Measurements from ENCODE around the gene GRIP1.

GRIP1 gene

DNA sequence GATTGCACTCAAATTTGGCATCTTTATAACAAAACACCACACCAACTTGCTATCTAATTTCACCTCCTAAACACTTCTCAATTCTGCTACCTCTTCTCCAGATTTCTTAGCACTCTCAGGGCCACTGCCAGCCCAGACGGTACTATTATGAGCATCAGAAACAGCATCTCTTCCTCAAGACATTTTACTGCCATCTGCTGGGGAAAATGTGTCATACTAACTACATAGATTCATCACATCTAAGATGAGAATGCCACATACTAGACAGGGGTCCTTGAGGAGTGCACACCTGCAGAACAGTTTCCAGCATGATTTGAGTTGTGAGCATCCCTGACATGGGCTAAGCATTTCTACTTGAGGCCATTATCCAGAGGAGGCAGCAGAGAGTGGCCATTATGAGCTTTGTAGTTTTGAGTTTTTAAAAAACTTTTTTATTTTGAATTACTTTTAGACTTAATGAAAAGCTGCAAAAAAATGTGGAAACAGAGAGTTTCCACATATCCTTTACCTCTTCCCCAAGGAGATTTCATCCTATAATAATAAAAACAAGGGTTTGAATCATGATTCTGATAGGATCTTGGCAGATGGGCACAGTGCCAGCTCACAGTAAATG lies 15.1 kb upstream of the GRIP1 start:
- no peak for DNase-seq (ENCODE audit: low read depth)

DNA sequence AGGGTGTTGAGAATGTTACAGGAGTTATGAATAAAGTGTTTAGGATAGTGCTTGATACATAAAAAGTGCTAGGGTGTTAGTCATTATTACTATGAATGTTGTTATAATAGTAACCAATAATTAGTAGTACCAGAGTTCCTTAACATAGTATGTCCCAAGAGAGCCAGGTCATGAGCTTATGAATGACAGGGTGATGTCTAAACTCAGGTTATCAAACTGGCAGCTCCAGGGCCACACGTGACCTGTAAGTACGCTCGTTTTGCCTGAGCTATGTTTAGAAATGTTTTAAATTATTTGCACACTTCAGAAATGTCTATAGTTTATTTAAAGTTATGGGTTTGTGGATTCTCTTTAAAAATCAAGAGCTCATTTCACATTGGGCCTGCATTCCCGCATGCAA lies 14.1 kb upstream of the GRIP1 start:
- DNase-seq (ENCODE audit: low read depth), result no peak

DNA sequence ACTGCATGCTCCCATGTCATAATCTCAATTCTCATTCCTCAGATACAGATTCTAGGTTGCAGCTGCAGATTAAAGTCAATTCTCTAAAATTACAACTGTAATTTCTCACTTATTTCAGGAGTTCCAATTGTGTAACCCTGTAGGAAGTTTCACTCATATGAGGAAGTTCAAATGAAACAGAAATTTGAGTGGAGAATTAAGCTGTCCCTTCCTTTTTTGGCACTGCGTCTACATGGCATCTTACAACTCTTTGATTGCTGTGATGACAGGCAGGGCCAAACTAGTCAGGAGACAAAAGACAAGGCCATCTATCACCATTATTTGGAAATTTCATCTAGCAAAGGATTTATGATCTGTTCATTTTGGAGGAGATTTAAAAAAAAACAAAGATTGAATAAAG lies 13.3 kb upstream of the GRIP1 start:
- DNase-seq (ENCODE audit: low read depth), result no peak

DNA sequence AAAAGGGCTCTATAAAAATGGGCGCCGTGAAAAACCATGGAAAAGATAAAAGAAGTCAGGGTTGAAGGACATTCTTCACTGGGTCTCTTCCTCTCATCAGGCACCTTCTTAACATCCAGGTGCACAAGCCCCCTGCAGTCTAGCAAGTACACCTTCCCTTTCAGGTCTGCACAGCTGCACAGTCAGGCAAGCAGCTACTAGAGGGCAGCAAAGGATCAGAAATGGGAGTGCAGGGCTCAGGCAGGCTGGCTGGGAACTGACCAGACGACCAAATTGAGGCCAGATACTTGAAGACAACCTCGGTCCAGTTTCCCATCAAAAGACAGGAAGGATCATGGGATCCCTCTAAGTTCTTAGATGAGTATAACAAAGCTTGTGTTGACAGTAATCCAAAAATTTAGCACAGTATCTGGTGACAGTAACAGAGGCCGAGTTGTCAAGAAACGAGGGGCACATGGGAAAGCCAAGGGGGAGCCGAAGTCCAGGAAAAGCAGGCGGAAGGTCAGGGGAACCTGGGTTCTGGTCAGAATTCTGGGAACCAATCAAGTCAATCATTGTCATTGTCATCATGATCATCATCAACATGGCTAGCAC lies 10.1 kb upstream of the GRIP1 start:
- no peak for DNase-seq (ENCODE audit: low read depth)

DNA sequence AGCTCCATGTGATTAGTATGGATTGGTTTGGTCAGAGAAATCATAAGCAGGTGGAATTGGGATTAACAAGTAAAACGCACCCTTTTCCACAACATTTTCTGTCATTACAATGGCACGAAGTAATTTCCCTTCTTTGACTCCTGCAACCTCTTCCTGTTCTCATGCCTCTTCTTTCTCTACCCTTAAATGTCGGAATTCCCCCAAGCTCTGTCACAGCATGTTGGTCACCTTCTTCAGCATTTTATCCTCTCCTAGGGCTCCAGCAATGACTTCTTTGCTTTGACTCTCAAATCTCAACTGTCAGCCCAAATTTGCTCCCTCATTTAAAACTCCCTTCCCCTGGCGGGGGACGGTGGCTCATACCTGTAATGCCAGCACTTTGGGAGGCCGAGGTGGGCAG lies 5.3 kb upstream of the GRIP1 start:
- DNase-seq (ENCODE audit: low read depth), result no peak

DNA sequence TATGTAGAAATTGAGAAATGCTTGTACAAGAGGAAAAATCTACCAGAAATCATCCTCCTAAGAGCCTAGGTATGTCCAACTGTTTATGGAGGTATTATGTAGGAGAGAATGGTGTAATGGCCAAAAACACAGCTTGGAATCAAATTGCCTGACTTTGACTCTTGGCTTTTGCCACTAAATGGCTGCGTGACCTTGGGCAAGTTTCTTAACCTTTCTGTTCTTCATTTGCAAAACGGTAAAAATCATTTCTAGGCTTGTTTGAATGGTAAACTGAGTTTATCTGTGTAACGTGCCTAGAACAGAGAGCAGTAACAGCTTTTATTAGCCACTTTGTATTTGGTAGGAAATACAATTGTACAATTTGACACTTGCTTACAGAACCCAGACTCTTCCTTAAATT lies 4.9 kb upstream of the GRIP1 start:
- DNase-seq (ENCODE audit: low read depth), result no peak

DNA sequence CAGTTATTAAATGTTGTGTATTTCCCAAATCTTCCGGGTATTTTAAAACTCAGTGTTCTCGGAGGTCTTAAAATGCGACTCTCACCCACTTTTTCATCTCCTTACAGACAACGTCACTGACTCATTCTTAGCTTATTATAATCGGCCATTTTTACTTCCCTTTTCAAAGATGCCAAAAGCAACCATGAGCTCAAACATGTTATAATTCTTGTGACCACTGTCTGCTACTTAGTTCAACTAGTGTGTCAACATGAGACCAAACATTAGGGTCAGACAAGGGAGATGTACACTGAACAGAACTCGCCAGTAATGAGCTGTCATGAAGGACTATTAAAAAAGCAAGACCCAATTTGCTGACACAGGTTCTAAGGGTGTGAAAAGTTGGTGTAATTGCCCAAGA lies 4.2 kb upstream of the GRIP1 start:
- DNase-seq (ENCODE audit: low read depth), result no peak

DNA sequence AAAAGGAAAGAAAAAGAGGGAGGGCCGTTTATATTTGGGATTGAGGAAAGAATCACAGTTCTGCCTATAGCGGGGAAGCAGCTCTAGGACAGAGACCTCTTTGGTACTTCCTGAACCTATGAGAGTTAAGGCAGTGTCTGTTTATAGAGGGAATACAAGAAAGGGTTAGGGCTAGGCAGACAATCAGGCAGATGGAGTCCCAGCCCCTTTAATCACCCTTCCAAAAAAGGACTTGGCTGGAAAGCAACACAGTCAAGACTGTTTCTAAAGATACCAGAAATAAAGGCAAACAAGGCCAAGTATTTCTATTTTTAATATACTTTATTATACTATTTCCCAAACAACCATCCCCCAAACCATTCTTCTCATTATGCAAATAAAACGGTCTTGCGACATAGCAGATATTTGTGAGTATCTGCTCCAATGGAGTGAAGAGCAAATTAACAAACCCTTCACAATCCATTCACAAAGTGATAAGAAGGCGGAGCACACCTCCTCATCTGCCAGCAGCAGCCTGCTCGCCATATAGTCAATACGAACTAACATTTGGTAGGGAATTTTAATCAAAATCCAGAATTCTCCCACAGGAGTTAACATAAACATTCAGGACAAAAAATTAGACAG lies 697 bp upstream of the GRIP1 start:
- DNase-seq (ENCODE audit: low read depth), result no peak

DNA sequence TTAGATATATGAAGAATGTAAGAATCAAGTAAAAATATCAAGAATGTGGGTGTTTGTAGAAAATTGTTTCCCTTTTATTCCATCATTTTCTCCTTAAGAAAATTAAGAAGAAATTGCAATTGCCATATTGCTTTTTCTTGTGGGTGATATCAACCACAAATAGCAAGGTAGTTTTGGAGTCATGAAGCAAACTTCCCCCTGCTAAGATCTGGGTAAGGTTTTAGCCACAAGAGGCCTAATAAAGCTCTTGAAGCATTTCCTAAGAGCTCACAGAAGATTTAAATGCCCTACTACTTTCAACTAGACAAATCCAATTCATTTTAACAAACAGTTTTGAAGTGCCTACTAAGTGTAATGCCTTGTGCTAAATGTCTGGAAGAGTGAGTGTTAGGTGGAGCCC lies 2.6 kb downstream of the GRIP1 start:
- no peak for DNase-seq (ENCODE audit: low read depth)

DNA sequence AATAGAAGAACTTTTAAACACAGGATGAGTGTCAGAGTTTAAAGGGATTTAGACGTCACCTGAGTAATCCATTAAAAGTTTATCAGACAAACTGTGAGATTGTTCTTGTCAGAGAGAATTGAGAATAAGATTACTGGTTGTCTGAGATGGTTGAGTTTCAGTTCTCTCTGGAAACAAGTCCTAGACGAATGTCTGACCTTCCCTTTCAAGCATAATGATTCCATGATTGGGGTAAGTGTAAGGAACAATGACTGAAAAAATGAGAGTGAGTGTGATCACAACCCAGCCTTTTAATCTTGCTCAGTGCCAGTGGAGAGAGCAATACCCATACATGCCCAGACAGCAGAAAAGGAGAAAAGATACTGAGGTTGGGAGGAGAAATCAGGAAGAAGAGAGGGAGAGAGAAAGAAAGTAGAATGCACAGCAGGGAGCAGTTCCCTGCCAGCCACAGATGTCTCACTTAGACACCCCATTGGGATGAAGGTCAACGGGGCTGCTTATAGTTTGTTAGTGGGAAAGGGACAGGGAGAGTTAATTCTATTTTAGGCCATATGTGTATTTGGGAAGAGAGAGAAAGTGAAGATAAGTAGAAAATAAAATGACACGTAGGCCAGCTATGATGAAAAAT lies 4.3 kb downstream of the GRIP1 start:
- DNase-seq (ENCODE audit: low read depth), result no peak

DNA sequence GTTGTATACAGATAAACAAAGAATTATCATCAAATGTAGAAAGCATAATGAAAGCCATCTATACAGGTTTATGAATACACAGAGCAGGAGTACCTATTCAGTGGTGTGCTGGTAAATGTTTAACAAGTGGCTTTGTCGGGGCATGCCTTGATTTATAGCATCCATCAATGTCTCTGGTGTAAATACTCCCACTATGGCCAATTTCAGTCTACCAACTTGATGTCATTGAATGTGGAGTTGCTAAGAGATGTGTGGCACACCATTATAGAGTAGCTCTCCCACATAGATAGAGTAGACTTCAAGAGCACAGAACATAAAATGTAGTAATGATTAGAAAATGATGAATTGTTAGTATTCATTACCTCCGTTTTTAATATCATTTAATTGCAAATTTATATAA lies 9.3 kb downstream of the GRIP1 start:
- no peak for DNase-seq (ENCODE audit: low read depth)

DNA sequence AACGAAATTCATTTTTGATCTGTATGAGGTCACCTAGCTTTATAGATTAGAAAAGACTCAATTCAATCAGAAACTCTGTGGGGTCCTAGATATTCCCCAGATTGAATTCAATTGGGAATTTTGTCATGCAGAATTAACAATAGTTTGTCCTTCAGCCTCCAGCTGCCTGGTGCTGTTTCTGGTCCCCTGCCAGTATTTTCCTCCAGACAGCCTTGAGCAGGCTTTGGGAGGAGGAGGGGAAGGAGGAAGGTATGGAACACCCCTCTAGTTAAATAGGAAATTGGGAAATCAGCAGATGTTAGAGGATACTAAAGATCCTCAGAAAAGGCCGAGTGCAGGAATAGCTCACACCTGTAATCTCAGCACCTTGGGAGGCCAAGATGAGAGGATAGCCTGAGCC lies 10.6 kb downstream of the GRIP1 start:
- no peak for DNase-seq (ENCODE audit: low read depth)

DNA sequence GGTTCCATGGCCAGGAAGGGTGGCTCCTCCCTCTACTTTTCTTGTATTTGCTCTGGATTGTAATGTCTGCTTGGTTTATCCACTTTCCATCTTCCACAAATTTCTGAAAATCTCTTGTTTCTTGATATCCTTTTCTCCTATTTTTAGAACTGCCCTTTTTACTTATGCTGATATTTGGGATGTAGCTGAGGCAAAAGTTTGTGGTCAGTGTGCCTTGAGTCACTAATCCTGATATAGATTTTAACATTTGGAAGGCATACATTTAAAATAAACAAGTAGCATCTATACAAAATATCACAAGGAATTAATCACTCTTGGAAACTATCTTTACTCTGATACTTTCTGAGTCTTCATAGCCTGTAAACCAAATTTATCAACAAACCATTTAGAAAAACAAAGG lies 11.0 kb downstream of the GRIP1 start:
- DNase-seq (ENCODE audit: low read depth), result no peak

DNA sequence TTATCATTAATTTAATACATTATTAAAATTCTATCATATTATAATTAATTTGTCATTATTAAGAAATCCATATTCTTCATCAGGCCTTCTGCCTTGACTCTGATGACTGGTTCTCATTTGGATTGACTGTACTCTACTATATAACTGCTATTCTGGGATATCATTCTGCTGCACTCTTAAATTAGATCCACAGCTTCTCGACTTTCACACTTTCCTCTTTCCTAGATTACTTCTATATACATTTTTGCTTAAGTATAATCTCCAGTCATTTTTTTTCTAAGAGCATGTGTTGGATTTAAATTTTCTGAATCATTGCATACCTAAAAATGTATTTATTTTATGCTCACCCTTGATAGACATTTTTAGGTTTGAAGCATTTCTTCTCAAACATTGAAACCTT lies 12.4 kb downstream of the GRIP1 start:
- no peak for DNase-seq (ENCODE audit: low read depth)

DNA sequence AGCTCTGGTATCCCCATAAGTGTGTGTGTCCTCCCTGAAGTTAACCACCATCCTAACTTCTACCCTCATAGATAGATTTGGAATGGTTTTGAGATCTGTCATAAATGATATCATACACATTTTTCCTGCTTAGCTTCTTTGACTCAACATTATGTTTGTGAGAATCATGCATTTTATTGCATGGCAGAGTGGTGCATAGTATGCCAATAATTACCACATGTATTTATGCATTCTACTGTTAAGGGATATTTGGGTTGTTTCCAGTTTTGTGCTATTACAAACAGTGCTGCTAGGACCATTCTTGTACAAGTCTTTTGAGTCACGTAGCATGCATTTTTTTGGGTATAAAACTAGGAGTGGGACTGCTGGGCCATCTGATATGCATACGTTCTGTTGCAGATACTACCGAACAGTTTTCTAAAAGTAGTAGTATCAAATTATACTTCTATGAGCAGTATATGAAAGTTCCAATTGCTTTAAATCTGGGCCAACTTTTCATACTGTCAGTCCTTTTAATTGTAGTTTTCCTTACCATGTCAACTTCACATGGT lies 13.4 kb downstream of the GRIP1 start:
- no peak for DNase-seq (ENCODE audit: low read depth)

DNA sequence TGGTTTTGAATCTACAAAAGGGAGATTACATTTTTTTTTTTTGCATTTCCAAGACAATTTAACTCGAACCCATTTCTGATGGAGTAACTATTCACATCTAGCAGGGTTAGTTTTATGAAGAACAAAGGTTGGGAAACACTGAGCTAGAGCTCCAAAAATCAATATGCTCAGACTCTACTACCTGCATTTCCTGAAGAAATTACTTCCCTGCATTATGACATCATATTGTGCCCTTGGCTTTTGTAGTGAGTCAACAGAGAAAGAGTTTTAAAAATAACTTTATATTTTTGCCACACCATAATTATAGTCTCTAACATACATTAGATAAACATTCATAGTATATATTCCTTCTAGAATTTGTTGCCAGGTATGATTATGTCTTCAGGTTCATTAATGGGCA lies 14.8 kb downstream of the GRIP1 start:
- DNase-seq (ENCODE audit: low read depth), result no peak

DNA sequence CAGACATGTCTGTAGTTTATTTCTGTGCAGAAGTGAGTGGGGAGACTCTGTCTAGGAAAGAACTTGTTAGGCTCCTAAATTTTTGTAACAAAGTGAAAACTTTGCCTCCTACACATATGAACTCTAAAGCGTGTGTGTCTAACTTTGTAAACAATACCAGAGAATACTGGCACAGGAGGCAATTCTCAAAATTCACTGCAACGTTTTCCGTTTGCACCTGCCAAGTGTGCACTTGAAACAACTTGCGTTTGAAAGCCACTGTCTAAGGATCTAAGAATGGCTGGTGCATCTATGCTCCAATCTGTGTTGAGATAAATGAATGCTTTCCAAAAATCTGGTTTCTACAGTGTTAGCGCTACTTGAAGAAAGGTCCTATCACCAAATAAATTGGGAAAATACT lies 15.3 kb downstream of the GRIP1 start:
- no peak for DNase-seq (ENCODE audit: low read depth)

DNA sequence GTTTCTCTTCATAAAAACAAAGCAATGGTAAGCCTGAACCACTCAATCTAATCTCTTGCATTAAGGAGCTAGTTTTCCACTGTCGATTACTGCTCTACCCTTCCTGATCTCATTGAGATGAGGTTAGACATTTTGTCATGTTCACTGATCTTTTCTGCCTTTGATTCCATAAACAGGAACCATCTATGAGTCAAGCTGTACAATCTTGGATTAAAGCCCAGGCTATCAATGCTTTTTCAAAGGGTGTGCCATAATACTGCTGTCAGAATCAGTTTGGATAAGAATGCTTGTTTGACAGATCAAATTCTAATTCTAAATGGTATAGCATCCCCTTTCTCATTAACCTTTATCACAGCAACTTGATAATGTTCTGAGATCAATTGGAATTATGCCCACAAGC lies 16.1 kb downstream of the GRIP1 start:
- DNase-seq (ENCODE audit: low read depth), result no peak

DNA sequence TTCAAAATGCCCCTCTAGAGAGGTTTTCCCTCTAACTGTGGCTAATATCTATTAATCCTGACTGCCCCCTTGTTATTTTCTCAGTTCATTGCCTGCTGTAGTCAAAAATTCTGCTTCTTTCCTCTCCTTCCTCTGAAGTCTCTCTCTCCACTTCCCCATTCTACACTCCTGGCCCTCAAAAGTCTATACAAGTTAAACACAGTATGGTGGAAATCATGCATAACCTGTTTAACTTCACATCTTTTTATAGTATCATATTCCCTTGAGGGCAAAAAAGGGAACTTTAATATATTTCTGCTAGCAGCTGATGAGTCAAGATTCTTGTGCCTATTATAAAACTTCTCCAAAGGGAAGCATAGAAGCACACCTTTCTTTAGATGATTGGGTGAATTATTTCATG lies 16.7 kb downstream of the GRIP1 start:
- no peak for DNase-seq (ENCODE audit: low read depth)

DNA sequence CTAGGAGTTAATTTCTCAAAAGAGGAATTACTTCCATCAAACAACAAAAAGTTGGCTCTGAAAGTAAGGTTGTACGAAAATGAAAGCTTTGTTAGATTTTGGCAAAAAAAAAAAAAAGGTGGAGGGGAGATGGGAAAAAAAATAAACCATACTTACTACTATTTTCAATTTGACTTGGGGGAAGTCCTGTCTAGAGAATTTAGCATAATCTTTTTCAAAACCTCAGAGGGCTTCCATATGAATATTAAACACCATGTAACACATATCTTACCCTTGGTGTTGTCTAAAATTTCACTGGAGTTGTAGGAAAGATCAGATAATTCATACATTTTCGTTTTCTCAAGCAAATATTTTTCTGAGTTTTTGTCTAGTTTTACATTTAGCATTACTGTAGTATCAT lies 17.5 kb downstream of the GRIP1 start:
- DNase-seq (ENCODE audit: low read depth), result no peak

DNA sequence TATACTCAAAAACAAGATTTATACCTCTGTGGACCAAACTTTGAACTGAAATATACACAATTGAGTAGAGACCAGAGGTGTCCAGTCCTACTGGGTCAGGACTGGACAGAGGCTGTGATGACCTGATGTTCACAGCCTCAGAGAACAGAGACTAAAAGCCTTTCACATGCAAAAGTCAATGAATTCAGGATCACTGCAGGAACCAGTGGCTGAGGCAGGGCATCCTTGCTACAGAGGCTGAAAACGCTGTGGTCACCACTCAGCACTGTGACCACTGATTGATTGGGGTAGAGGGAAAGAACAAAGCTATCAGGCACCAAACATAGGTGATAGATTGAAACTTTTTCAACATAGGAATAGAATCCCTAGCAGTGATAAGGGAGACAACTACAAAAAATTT lies 25.1 kb downstream of the GRIP1 start:
- no peak for DNase-seq (ENCODE audit: low read depth)

DNA sequence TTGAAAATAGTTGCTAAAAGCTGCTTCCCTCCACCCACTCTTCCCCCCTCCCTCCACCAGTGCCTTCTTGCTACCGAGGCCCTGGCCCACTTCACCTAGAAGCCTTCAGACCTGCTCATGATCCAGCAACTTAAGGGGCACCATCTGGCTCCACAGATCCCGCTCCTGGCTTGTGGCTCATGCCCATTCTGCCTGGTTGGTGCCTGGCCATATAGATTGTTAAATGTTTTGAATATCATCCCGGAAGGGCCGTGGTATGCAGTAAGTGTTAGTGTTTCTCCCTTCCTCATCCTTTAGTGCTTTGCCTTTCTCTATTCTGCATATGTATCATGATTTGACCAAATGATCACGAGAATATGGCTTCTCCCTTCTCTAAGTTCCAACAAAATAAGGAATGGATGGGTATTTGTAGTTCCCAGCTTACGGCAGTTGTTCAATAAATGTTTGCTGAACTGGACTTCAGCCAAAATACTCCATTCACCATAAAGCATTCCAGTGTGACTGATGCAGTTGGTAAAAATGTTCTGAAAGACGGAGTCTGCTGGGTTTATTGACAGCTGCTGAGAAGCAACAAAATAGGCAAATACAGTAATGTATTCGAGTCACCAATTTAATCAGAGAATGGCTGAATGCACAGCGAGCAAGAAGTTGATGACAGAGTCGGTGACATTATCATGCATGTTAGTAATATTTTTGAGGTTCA lies 30.7 kb downstream of the GRIP1 start:
- DNase-seq (ENCODE audit: low read depth), result no peak
